ENCODE data around the gene MEIS3. TPM values are rescaled to one million over a fixed set of nuclear protein-coding genes. Genes with fewer than 3 reads are reported as not detected.

Gene MEIS3
- total RNA-seq, 3 donors from 2014 or later, result 2.1 to 11.6 (median 4.2) TPM

DNA sequence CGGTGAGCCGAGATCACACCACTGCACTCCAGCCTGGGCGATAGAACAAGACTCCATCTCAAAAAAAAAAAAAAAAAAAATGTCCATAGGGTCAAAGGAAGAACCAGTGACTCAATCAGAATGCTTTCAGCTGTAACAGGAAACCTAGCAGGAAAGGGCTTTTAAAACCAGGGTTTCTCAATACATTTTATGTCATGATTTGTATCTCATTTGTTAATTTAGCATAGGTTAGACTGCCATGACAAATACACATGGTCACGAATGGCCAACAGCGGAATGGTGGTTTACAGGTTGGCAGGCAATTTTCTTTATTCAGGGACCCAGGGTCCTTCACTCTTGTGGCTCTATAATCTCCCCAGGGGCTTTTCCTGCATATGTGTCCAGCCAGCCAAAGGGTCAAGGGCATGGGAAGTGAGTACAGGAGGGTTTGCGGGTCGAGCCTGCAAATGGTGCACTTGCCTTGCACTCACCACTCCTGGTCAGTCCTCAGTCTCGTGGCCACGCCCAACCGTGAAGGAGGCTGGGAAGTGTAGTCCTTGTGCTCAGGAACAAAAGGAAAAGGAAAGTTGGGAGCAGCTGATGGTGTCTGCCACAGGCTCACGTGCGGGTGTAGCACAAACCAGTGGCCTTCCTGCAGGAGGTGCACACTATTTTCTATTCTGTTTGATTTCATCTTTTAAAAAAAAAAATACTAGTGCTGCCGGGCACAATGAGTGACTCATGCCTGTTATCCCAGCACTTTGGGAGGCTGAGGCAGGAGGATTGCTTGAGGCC is 55.4 kb downstream of the MEIS3 start:
- Histone ChIP-seq H3K4me1 (ENCODE audit: low read depth) (no peaks in the 10 kb centered on the region), H3K9me3 (no peaks in the 10 kb centered on the region), H3K36me3 (ENCODE audit: low read depth) (no peaks in the 10 kb centered on the region), H3K4me3 (no peak overlapping the region)
- ATAC-seq, result peak; percentile 45
- DNase-seq, result peak in 1 of 3 donors; percentile 18
- intact Hi-C loops (cut with DNase I, micrococcal nuclease), result no loop called here
- TF ChIP-seq, protein P1, sequence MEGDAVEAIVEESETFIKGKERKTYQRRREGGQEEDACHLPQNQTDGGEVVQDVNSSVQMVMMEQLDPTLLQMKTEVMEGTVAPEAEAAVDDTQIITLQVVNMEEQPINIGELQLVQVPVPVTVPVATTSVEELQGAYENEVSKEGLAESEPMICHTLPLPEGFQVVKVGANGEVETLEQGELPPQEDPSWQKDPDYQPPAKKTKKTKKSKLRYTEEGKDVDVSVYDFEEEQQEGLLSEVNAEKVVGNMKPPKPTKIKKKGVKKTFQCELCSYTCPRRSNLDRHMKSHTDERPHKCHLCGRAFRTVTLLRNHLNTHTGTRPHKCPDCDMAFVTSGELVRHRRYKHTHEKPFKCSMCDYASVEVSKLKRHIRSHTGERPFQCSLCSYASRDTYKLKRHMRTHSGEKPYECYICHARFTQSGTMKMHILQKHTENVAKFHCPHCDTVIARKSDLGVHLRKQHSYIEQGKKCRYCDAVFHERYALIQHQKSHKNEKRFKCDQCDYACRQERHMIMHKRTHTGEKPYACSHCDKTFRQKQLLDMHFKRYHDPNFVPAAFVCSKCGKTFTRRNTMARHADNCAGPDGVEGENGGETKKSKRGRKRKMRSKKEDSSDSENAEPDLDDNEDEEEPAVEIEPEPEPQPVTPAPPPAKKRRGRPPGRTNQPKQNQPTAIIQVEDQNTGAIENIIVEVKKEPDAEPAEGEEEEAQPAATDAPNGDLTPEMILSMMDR (IDR thresholded peaks at IDR 0.05), result no peak

DNA sequence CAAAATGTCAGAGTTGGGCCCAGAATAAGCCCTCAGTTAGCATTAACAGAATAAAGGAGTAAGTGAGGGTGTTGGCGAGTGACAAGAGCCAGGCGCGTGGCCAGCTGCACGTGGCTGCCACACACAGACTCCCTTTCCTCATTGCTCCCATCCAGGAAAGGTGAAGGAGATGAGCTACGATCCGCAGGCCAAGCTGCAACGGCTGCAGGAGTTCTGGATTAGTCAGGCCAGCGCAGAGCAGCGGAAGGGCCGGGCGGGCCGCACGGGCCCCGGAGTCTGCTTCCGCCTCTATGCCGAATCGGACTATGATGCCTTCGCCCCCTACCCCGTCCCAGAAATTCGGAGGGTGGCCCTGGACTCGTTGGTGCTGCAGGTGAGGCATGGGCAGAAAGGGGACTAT is 57.0 kb downstream of the MEIS3 start:
- TF ChIP-seq, protein P1 (IDR thresholded peaks at IDR 0.05), result no peak
- H3K36me3 ChIP-seq (ENCODE audit: low read depth), result peaks cover 3% of the 10 kb centered on the region
- intact Hi-C loops (cut with DNase I, micrococcal nuclease), result no loop called here
- H3K9me3 ChIP-seq, result no peaks in the 10 kb centered on the region
- DNase-seq (no peak), ATAC-seq (no peak)
- no peaks in the 10 kb centered on the region for H3K4me1 ChIP-seq (ENCODE audit: low read depth)
- no peak overlapping the region for H3K4me3 ChIP-seq

DNA sequence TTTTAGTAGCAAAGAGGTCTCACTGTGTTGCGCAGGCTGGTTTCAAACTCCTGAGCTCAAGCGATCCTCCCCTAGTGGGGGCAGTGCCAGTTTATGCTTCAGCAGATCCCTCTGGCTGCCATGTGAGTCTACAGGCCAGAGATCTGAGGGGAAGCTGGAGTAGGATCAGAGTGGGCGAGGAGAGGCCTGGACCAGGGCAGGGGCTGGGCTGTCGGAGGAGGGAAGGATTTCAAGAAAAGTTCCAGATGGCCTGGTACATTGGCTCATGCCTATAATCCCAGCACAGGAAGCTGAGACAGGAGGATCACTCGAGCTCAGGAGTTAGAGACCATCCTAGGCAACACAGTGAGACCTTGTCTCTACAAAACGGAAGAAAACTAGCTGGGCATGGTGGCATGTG is 60.4 kb downstream of the MEIS3 start:
- no peak for DNase-seq
- no peaks in the 10 kb centered on the region for H3K4me1 ChIP-seq (ENCODE audit: low read depth)
- H3K36me3 ChIP-seq (ENCODE audit: low read depth), result peaks cover 3% of the 10 kb centered on the region
- no peaks in the 10 kb centered on the region for H3K9me3 ChIP-seq
- ATAC-seq, result no peak
- intact Hi-C loops (cut with DNase I, micrococcal nuclease), result no loop called here
- TF ChIP-seq, protein P1 (IDR thresholded peaks at IDR 0.05), result no peak
- H3K4me3 ChIP-seq, result no peak overlapping the region

DNA sequence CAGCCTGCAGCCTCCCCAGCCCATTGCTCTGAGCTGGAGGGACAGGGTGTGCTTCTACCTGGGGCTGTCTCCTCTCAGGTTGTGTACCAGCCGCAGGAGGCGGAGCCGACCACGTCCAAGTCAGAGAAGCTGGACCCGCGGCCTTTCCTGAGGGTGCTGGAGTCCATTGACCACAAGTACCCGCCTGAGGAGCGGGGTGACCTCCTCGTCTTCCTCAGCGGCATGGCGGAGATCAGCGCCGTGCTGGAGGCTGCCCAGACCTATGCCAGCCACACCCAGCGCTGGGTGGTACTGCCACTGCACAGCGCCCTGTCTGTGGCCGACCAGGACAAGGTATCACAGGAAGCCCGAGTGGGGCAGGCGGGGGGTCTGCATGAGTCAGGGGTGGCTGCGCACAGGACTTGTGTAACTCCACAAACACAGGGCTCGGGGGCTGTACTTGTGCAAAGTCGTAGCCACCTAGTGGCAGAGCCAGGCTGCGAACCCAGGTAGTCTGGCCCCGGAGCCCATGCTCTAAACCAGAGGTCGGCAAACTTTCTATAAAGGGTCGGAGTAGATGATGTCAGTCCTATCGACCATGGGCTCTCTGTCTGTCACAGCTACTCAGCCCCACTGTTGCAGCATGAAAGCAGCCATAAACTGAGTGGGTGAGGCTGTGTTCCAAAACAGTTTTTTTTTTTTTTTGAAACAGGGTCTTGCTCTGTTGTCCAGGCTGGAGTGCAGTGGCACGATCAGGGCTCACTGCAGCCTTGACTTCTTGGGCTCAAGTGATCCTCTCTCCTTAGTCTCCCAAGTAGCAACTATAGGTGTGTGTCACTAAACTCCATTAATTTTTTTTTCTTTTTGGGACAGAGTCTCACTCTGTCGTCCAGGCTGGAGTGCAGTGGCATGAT is 61.3 kb downstream of the MEIS3 start:
- Histone ChIP-seq H3K4me3 (no peak overlapping the region), H3K9me3 (no peaks in the 10 kb centered on the region), H3K4me1 (ENCODE audit: low read depth) (no peaks in the 10 kb centered on the region), H3K36me3 (ENCODE audit: low read depth) (peaks cover 6% of the 10 kb centered on the region)
- TF ChIP-seq, protein P1 (IDR thresholded peaks at IDR 0.05), result no peak
- ATAC-seq (no peak), DNase-seq (no peak)
- intact Hi-C loops (cut with DNase I, micrococcal nuclease), result no loop called here

- H3K36me3 ChIP-seq (ENCODE audit: low read depth), result peaks cover 6% of the 10 kb centered on the region
- TF ChIP-seq, protein P1 (IDR thresholded peaks at IDR 0.05), result no peak
- ATAC-seq, result no peak
Measured at GRCh38 chr19:47356900-47357299, 62.4 kb downstream of the MEIS3 start.

More at GRCh38 chr19:47356900-47357299, 62.4 kb downstream of the MEIS3 start:
- no peaks in the 10 kb centered on the region for H3K9me3 ChIP-seq
- H3K4me3 ChIP-seq, result no peak overlapping the region
- intact Hi-C loops (cut with DNase I, micrococcal nuclease), result no loop called here
- H3K4me1 ChIP-seq (ENCODE audit: low read depth), result no peaks in the 10 kb centered on the region
- DNase-seq, result no peak

Measured in mucosa of descending colon (tissue), 3 donors.